Activated T-cell treated with anti-CD3 and anti-CD28 coated beads, Interleukin-2, amount 50 U/mL, for 48 hours (primary cell): ENCODE measurements around the gene PHF2.
A peak's percentile ranks its signal among the peaks of the same experiment; 100 is the strongest.

ENCODE experiments used
- DNase-seq, 2 experiments: peaks; one replicate each; pipeline ENCODE4 v3.0.0-alpha.2; 2020

PHF2 gene

DNA sequence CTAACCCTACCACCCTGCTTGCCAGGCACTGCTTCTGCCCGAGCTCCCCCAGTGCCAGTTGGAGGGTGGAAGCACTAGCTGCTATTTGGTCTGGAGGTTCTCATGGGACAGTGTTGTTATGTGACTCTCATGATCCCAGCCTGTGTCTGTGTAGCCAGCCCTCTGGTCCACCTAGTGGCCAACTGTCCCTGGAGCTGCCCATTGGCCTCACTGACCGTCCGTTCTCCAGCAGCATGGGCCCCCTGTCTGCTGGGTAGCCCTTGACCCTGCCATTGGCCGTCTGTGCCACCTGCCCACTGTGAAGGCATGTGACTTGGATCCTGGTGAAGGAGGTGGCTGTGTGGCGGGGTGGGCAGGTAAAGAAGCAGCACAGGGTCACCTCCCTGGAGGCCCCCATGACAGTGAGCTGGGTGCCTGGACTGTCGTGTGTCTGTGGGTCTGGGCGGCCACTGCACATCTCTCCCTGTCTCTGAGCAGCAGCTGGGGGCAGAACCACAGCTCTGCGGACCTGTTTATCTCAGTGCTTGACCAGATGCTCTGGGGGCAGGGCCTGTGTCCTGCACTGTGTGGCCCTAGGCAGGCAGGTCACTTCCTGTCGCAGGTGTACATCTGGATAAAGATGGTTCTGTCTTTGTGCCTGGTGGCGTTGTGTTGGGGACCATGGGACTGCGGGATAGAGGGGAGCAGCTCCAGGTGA is 11.4 kb downstream of the PHF2 start:
- DNase-seq = no peak

DNA sequence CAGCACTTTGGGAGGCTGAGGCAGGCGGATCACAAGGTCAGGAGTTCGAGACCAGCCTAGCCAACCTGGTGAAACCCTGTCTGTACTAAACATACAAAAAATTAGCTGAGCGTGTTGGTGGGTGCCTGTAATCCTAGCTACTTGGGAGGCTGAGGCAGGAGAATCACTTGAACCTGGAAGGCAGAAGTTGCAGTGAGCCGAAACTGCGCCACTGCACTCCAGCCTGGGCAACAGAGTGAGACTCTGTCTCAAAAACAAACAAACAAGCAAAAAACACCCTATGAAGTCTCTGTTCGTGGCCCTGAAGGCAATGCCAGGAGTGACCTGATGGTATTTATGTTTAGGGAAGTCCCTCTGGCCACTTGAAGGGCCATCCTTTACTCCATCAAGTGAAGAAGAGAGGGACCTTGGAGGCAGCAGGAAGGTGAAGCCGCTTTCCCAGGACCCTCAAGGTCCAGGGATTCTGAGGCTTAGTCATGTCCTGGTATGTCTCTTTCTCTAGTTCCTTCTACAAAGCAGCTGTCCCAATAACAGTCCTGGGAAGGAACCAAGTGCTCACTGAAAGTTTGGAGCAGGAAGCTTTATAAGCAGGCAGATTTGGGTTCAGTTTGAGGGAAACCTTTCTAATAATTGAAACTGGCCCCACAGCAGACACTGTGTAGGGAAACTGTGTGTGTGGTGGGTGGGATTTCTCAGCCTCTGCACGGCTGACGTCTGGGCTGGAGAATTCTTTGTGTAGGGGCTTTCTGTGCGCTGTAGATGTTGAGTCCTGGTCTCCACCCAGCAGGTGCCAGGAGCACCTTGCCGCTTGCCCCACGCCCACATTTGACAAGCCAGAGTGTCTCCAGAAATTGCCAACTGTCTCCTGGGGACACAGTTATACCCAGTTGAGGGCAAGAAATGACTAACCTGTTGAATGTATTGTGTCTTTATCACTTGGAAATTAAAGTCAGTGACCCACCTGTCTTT is 12.5 kb downstream of the PHF2 start:
- no peak for DNase-seq

DNA sequence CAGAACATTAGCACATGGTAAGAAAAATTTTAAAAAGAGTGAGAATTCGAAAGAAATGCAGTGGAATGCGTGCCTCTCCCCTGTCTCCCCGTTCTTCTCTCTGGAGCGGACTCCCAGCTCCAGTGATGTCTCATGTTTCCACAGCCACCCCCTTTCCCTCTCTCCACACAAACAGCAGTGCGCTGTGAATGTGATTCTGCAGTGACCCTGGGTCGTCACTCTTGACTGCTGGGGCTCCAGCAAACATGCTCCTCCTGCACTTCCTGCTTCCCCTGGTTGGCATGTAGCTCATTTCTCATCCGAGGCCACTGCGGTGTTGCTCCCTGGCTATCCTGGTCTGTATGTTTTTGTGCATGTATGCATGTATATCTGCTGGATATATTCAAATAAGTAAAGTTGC is 13.3 kb downstream of the PHF2 start:
- no peak for DNase-seq

DNA sequence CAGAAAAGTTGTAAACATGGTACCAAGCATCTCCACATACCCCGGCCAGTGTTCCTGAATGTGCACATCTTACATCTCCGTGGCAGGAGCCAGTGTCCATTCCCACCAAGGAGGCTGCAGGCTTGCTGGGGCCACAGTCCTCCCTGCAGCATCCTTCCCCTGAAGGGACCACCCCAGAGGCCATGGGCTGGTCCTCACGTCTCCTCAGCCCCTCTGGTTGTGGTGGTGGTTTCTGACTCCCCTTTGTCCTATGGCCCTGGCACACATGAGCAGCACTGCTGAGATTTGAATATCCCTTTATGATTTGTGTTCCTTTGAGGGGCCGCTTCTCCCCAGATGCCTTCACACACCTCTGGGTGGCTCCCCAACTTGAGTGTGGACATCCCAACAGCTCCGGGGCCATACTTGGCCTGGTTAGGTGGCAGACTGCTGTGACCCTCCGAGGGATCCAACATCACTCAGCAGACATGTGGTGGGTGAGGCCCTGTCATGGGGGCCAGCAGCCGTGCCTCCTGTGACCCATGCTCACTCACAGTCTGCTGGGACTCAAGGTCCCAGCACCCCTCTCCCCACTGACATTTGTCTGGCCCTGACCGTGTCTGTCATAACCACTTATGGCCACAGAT is 14.3 kb downstream of the PHF2 start:
- no peak for DNase-seq

- DNase-seq = no peak
Observed at GRCh38 chr9:93591301-93592007, 15.1 kb downstream of the PHF2 start.

DNA sequence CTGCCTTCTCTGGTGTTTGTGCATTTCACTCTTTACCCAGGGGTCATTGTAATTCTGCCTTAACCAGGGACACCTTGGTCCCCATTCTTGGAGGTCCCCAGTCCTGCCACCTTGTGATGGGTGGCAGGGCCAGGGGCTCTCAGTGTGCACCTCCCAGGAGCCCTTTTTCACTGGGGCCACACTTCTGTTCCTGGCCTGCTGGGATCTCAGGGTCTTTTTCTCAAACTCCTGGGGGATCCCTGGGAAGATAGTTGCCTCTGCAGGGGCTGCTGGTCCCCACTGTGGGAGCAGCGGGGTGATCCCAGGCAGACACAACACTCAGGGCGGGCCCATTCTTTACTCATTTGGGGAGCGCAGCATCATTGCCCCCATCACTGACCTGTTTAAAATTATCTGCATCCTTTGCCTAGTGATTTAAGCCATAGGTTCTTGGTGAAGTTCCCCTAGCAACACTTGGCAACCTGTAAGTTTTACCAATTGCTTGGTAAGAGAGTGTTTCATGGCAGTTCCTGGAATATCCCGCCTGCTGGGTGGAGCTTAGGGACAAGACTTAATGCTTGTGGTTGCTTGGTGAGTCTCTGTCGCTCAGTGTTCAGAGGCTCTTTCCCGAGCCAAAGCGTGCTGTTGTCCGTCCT is 15.7 kb downstream of the PHF2 start:
- DNase-seq = no peak

DNA sequence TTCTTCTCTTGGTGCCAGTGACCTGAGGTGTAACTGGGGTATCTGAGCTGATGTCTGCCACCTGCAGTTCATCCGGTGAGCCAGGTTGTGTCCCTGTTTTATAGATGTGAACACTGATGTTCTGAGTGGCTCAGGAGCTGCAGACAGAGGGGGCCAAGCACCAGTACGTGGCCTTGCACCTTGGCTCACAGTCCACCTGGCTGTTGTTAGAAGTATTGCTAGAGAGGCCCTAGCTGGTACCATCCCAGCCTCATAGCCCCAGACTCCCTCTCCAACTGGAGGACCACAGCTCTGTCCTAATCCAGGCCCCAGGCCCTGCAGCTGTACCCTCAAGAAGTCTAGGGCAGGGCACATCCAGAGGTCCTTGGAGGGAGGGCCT is 16.2 kb downstream of the PHF2 start:
- DNase-seq = no peak

- DNase-seq = no peak
Observed at GRCh38 chr9:93593144-93593658, 16.8 kb downstream of the PHF2 start.

GRCh38 chr9:93594041-93594756 is 17.8 kb downstream of the PHF2 start:
- no peak for DNase-seq

DNA sequence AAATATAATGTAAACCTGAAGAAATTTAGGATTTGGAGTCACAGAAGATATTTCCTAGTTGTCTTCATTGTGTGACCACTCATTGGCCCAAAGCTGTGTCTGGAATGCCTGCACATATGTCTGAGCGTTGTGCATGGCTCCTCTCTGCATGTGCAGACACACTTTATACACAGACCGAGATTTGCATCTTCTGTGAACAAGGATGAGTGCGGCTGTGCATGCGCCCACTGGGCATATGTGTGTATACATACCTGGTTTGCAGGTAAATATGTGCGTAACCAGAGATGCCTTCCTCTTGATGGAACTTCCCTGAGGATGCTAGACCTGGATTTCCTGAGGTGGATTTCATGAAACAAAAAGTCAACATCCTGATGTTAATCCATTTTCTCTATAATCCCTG is 19.1 kb downstream of the PHF2 start:
- DNase-seq = peak in 1 of 2 experiments; percentile 9

- no peak for DNase-seq
Observed at GRCh38 chr9:93595861-93596365, 19.5 kb downstream of the PHF2 start.

- peak in 1 of 2 experiments; percentile 10 for DNase-seq
Observed at GRCh38 chr9:93596399-93596798, 20.0 kb downstream of the PHF2 start.

- peak; percentile 10 to 12 for DNase-seq
Observed at GRCh38 chr9:93597142-93597706, 20.8 kb downstream of the PHF2 start.

DNA sequence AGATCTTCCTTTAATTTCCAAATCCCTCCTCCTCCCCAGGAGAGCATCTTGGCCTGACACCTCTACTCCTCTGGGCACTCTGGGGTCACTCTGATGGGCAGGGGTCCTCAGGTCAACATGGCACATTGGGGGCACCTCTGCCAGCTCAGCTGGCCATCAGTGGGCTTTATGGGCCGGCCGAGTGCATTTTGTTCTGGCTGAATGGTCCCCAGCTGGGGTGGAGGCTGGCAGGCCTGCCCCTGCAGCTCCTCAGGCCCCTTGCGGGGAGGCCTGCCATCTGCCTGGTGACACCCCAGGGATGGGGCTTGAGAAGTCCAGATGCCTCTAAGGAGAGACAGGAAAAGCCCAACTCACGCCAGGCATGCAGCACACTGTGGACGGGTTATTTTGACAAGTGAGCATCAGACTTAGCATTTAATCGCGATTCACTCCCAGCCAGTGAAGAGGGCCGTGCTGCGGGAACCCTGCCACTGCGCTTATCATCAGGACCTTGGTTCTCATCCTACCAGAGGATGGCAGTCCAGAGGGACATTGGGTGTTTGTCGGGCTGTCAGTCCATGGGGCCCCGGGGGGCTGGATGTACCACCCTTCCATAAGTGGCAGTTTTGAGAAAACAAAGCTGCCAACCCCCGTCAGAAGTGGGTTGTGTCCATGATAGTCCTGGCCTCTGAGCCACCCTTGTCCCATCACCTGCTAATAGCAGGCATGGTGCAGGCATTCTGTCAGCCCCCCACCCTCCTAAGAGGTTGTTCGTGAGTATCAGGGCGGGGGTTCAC is 21.7 kb downstream of the PHF2 start:
- DNase-seq = peak; percentile 8 to 12

DNA sequence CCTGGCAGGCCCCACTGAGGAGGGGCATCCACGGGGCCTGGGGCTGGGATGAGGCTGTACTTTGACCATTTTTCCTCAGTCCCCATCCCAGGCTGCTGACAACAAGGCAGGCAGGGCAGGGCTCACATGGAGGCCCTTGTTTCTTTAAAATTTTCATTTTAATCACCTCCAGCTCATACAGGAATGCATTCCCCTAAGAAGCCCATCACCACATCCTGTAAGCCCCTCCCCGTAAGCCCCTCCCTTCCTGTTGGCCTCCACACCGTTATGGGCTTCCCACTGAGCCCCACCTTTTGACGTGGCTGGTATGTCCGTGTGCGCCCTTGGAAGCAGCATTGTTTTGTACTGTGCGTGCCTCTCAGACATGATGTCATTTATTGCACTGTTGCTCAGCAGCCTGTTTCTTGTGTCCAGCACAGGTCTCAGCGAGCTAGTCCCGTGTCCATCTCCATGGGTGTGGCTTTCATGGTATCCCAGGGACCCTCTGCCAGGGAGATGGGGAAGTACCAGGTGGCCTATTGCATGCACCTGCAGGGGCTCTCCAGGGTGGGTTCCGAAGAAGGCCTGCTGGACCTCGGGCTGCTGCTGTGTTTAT is 22.4 kb downstream of the PHF2 start:
- DNase-seq = peak; percentile 14 to 15

DNA sequence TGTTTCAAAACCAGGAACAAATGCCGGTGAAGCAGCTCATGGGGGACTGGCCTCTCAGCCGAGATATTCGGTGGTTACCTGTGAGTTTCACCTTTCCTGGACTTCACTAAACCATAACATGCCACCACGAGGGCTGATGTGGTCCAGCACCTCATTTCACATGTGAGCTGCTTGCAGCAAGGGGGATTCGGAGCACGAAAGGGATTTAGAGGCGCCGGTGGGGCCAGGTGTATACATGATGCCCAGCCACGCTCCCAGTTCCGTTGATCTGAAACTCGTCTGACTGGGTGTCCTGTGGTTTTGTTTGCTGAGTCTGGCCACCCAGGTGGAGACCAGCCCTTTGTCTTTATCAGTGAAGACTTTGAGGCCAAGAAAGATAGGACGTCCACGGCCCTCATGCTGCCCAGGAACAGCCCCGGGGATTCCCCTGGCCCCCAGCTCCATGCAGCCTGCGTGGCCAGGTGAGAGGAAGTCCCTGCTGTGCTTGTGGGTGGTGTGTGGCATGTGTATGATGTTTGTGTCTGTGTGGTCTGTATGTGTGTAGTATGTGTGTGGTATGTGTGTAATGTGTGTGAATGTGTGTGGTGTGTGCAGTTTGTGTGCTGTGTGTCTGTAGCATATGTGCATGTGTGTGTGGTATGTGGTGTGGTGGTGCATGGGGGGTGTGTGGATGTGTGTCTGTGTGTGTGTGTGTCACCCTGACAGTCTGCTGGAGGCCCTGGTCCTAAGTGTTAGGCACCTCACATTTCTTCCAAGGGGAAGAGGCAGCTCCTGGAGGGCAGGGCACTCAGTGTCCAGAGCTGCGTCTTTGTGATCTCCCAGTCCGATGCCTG is 23.4 kb downstream of the PHF2 start:
- DNase-seq = peak in 1 of 2 experiments; percentile 16

DNA sequence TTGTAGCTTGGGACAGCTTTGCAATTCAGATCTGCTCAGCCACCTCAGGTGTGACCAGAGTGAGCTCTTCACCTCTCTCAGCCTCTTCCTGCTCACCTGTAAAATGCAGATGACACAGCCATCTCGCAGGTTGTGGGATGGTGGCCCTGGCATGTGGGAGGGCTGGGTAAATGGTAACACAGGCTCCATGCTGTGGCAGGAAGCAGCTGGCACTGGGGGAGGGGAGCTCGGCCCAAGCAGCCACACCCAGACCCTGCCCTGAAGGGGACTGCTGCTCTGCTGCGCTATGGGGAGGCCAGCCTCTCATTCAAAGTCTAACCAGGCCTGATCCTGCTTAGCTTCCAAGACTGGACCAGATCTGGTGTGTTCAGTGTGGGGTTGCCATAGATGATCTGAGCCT is 24.1 kb downstream of the PHF2 start:
- peak in 1 of 2 experiments; percentile 16 for DNase-seq

GRCh38 chr9:93601063-93601462 is 24.7 kb downstream of the PHF2 start:
- peak in 1 of 2 experiments; percentile 6 for DNase-seq

GRCh38 chr9:93601666-93602065 is 25.3 kb downstream of the PHF2 start:
- DNase-seq = peak in 1 of 2 experiments; percentile 9
